OCI-M2 (cell line): ENCODE measurements around the gene ZNF101.

Experiments used
- DNase-seq: peaks from one replicate; lab custom pipeline; 2025; ENCODE audit not compliant: unreplicated experiment; lab: John Stamatoyannopoulos, UW

Gene ZNF101

GRCh38 chr19:19704836-19705235, 36.2 kb downstream of the ZNF101 start:
- DNase-seq = no peak

GRCh38 chr19:19710506-19710905, 41.9 kb downstream of the ZNF101 start:
- DNase-seq = no peak

GRCh38 chr19:19711306-19711933, 42.8 kb downstream of the ZNF101 start:
- no peak for DNase-seq

- no peak for DNase-seq
Measured at GRCh38 chr19:19711934-19712828, 43.5 kb downstream of the ZNF101 start.

- DNase-seq = no peak
Measured at GRCh38 chr19:19719798-19720197, 51.2 kb downstream of the ZNF101 start.

- DNase-seq = no peak
Measured at GRCh38 chr19:19721896-19722295, 53.3 kb downstream of the ZNF101 start.

GRCh38 chr19:19732579-19733501, 64.2 kb downstream of the ZNF101 start, which contains the start of gene ZNF14:
TSS of gene ZNF14 (minus strand) at chr19:19733112. CDS start at chr19:19732958, 154 bp downstream.
- DNase-seq = peak; percentile 94
